ENCODE results near the gene SCLT1.

GRCh38 chr4:128961405-128961804 is 131.9 kb downstream of the SCLT1 start:
- TF ChIP-seq YY1 (IDR thresholded peaks at IDR 0.05; ENCODE audit: insufficient read depth, insufficient read length), result no peak
- TF ChIP-seq ZNF274 (IDR thresholded peaks at IDR 0.05; ENCODE audit: low read depth, low read length), result no peak
- no peak for TF ChIP-seq SUZ12 (IDR thresholded peaks at IDR 0.05; ENCODE audit: extremely low read depth, insufficient read depth, insufficient read length)

All from NT2/D1 (cell line).